Uterus (tissue), 2 donors: ENCODE measurements around the gene CLTB.

Experiments
- CTCF ChIP-seq, 4 experiments: fragments of 200-600 bp in 2 of 4; fragments of 450-650 bp in 2 of 4; sonication (generic) in 2 of 4; IDR thresholded peaks; one replicate each; pipeline ENCODE4 v1.5.1; 2016 to 2019; ENCODE audit warnings: antibody characterized with exemption in 4 of 4, mild to moderate bottlenecking in 2 of 4, moderate library complexity in 1 of 4
- POLR2A ChIP-seq, 2 donors: fragments of 450-650 bp; IDR thresholded peaks; one replicate each; pipeline ENCODE4 v1.6.1; 2016; ENCODE audit warnings: antibody characterized with exemption in 2 of 2, mild to moderate bottlenecking in 1 of 2, moderate library complexity in 1 of 2

- TF ChIP-seq CTCF (IDR thresholded peaks at IDR 0.05): no peak
- no peak for TF ChIP-seq POLR2A (IDR thresholded peaks at IDR 0.05)
These were observed 11.6 kb upstream of the CLTB start for GRCh38 chr5:176427971-176428370.
